Colonic mucosa (tissue), 4 donors: Measurements from ENCODE around the gene OR56A5. TPM values are rescaled to one million over a fixed set of nuclear protein-coding genes. Genes with fewer than 3 reads are reported as not detected.

Experiments used
- DNase-seq: peaks from one replicate; pipeline ENCODE4 v3.0.0-alpha.2; 2020
- H3K27ac ChIP-seq: fragments of 200-600 bp; one replicate; pipeline ENCODE4 v1.8.0; 2021
- H3K27me3 ChIP-seq: fragments of 200-600 bp; one replicate; pipeline ENCODE4 v1.8.0; 2021
- H3K36me3 ChIP-seq: fragments of 200-600 bp; one replicate; pipeline ENCODE4 v1.8.0; 2021
- H3K4me1 ChIP-seq: fragments of 200-600 bp; one replicate; pipeline ENCODE4 v1.8.0; 2021; ENCODE audit warnings: mild to moderate bottlenecking
- H3K4me3 ChIP-seq: fragments of 200-600 bp; one replicate; pipeline ENCODE4 v1.8.0; 2021
- H3K9ac ChIP-seq, 2 donors: one replicate each; pipeline ENCODE4 v1.7.0; 2013; ENCODE audit warnings: control low read depth in 2 of 2, low read depth in 2 of 2, low read length in 2 of 2
- H3K9me3 ChIP-seq: fragments of 200-600 bp; one replicate; pipeline ENCODE4 v1.8.0; 2021
- intact Hi-C: fragments of 100-400 bp; cut with DNase I; formaldehyde crosslinking; loops from one replicate; pipeline ENCODE4 v1.14.1; 2022
- total RNA-seq, 2 donors: library from RNA; stranded (reverse); fragmentation: NEBNext Ultra II Directional in 1 of 2; extraction: Animal tissue kit (Norgen Biotek cat#: 25700) in 1 of 2; gene quantifications; one replicate each; pipeline ENCODE4 v1.2.1, GENCODE V29; 2021
- TF ChIP-seq, protein P1 (sequence below): fragments of 200-600 bp; IDR thresholded peaks from one replicate; pipeline ENCODE4 v1.8.0; 2022; ENCODE audit warnings: antibody characterized with exemption, mild to moderate bottlenecking
- donor health status: healthy.
- donor health status: DM: no; HTN: no; CAD: no.
- donor health status: DM: no; HTN: no; CAD: no.

Gene OR56A5, protein sequence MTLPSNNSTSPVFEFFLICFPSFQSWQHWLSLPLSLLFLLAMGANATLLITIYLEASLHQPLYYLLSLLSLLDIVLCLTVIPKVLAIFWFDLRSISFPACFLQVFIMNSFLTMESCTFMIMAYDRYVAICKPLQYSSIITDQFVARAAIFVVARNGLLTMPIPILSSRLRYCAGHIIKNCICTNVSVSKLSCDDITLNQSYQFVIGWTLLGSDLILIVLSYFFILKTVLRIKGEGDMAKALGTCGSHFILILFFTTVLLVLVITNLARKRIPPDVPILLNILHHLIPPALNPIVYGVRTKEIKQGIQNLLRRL
- not detected for total RNA-seq

DNA sequence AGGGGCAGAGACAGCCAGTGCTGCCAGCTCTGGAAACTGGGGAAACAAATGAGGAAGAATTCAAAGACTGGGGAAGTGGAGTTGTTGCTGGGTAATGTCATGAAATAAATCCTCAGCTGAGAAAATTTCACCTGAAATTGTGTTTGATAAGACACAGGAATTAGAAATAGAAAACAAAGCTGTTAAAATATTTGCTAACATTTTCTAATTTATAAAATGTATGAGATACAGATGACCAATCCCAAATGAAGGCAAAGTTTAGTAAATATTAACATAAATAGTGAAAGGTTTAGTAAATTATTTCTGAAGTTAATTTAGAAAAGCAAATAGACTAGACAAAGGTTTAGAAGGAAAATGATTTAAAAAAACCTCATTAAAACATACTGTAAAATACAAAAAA, at the start of gene OR56A5:
TSS of gene OR56A5 (minus strand) at position 101 of the 400 bp plus-strand sequence. CDS start at position 101, 0 bp downstream.
- Histone ChIP-seq H3K27ac (no peak within 1 kb of the TSS), H3K4me1 (no peaks in the 10 kb centered on the region), H3K4me3 (no peak within 1 kb of the TSS), H3K36me3 (no peaks in the 10 kb centered on the region), H3K9ac (no peak within 1 kb of the TSS), H3K27me3 (no peaks in the 10 kb centered on the region), H3K9me3 (no peaks in the 10 kb centered on the region)
- intact Hi-C loops = no loop called here
- TF ChIP-seq, protein P1, sequence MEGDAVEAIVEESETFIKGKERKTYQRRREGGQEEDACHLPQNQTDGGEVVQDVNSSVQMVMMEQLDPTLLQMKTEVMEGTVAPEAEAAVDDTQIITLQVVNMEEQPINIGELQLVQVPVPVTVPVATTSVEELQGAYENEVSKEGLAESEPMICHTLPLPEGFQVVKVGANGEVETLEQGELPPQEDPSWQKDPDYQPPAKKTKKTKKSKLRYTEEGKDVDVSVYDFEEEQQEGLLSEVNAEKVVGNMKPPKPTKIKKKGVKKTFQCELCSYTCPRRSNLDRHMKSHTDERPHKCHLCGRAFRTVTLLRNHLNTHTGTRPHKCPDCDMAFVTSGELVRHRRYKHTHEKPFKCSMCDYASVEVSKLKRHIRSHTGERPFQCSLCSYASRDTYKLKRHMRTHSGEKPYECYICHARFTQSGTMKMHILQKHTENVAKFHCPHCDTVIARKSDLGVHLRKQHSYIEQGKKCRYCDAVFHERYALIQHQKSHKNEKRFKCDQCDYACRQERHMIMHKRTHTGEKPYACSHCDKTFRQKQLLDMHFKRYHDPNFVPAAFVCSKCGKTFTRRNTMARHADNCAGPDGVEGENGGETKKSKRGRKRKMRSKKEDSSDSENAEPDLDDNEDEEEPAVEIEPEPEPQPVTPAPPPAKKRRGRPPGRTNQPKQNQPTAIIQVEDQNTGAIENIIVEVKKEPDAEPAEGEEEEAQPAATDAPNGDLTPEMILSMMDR = no peak
- no peak for DNase-seq

- Histone ChIP-seq H3K36me3 (no peaks in the 10 kb centered on the region), H3K9ac (no peak overlapping the region), H3K9me3 (no peaks in the 10 kb centered on the region), H3K27me3 (no peaks in the 10 kb centered on the region), H3K4me1 (no peaks in the 10 kb centered on the region), H3K27ac (no peak overlapping the region), H3K4me3 (no peak overlapping the region)
- DNase-seq = no peak
- intact Hi-C loops = no loop called here
- TF ChIP-seq, protein P1 = no peak
Observed at GRCh38 chr11:6013042-6013441, 44.7 kb upstream of the OR56A5 start.

GRCh38 chr11:6012035-6012668, 43.9 kb upstream of the OR56A5 start:
- H3K9ac ChIP-seq = no peak overlapping the region

GRCh38 chr11:6006846-6007245, 38.6 kb upstream of the OR56A5 start, which contains the start of gene OR56A4:
Gene OR56A4 (minus strand): TSS chr11:6006946. CDS start chr11:6002992, 3,954 bp downstream.
- Histone ChIP-seq H3K4me3 (no peak within 1 kb of the TSS), H3K27me3 (no peaks in the 10 kb centered on the region), H3K9ac (no peak within 1 kb of the TSS), H3K9me3 (no peaks in the 10 kb centered on the region), H3K4me1 (no peaks in the 10 kb centered on the region), H3K27ac (no peak within 1 kb of the TSS), H3K36me3 (no peaks in the 10 kb centered on the region)
- intact Hi-C loops = no loop called here
- TF ChIP-seq, protein P1 = no peak
- DNase-seq = no peak

More at GRCh38 chr11:6012035-6012668, 43.9 kb upstream of the OR56A5 start:
- H3K9me3 ChIP-seq = no peaks in the 10 kb centered on the region
- H3K4me3 ChIP-seq = no peak overlapping the region
- H3K4me1 ChIP-seq = no peaks in the 10 kb centered on the region
- H3K27ac ChIP-seq = no peak overlapping the region
- H3K27me3 ChIP-seq = no peaks in the 10 kb centered on the region
- no peaks in the 10 kb centered on the region for H3K36me3 ChIP-seq
- intact Hi-C loops = no loop called here
- DNase-seq = no peak
- TF ChIP-seq, protein P1 = no peak

DNA sequence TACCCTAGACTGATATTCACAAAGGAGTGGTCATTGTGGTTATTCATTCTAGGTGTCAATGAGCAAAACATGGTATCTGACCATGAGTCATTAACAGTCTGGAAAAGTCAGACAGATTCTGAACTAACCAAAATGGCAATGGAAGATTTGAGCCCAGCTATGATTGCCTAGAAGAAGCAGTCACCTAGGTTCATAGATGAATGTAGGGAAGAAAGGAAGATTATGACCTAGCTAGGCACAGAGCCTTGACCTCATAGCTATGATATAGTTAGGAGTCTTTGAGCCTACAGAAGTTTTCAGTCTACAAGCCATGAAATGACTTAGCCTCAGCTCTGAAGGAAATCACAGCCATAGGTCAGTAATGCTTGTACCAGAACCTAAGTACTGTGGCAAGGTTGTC, 38.1 kb upstream of the OR56A5 start:
- Histone ChIP-seq H3K36me3 (no peaks in the 10 kb centered on the region), H3K9me3 (no peaks in the 10 kb centered on the region), H3K27ac (no peak overlapping the region), H3K9ac (no peak overlapping the region), H3K4me3 (no peak overlapping the region), H3K27me3 (no peaks in the 10 kb centered on the region), H3K4me1 (no peaks in the 10 kb centered on the region)
- intact Hi-C loops = no loop called here
- TF ChIP-seq, protein P1 = no peak
- no peak for DNase-seq
